Measurements from ENCODE around the gene ACTN1. TPM values are rescaled to one million over a fixed set of nuclear protein-coding genes. Genes with fewer than 3 reads are reported as not detected.

The ACTN1 gene
- total and polyA plus RNA-seq, 2 of the 8 experiments (the other 6 are each of a cell fraction or from before 2014, with no cell fraction given): 236 to 262 TPM

DNA sequence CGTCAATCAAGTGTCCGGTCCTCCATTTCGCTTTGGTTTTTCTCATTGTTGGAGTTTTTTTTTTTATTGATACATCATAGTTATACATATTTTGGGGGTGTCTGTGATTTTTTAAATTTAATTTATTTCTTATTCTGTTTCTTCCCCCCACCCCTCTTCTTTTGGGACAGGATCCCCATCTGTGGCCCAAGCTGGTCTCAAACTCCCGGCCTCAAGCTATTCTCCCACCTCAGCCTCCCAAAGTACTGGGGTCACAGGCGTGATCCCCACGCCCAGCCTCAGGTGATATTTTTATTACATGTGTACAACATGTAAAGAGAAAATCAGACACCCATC lies 134.9 kb downstream of the ACTN1 start:
- Histone ChIP-seq H4K20me1 (replicated peaks in 1 of 2; ENCODE audit: control insufficient read depth in 1 of 2, insufficient read depth in 2 of 2, low read length in 2 of 2) (no peaks in the 10 kb centered on the region), H3K27me3 (replicated peaks in 1 of 4; ENCODE audit: control insufficient read depth in 3 of 4, extremely low read depth in 1 of 4, insufficient read depth in 3 of 4, low read length in 3 of 4) (no peaks in the 10 kb centered on the region), H2AK5ac (ENCODE audit: low read depth, low read length) (no peak overlapping the region), H3K79me1 (ENCODE audit: low read depth, low read length) (no peaks in the 10 kb centered on the region), H4K5ac (ENCODE audit: insufficient read length, low read depth, low read length) (no peak overlapping the region), H3K4me2 (ENCODE audit: insufficient read depth in 1 of 2, low read depth in 2 of 2, low read length in 2 of 2) (peak overlapping the region in 1 of 2 experiments; percentile 49; a peak in 2 of 4 replicates), H3K18ac (ENCODE audit: extremely low read depth, low read length) (no peak overlapping the region), H3K56ac (replicated peaks; ENCODE audit: insufficient read length, low read depth, low read length) (no peak overlapping the region), H3K4ac (replicated peaks; ENCODE audit: insufficient read length, low read depth, low read length) (no peak overlapping the region), H4K8ac (ENCODE audit: extremely low read depth, insufficient read depth, low read length) (no peak overlapping the region), H3K14ac (ENCODE audit: insufficient read length) (no peak overlapping the region), H2BK5ac (ENCODE audit: low read depth, low read length) (no peak overlapping the region), H4K91ac (replicated peaks; ENCODE audit: insufficient read length, low read length) (no peak overlapping the region), H2AFZ (ENCODE audit: low read length) (no peak overlapping the region), H2BK120ac (replicated peaks; ENCODE audit: low read depth, low read length) (no peak overlapping the region), H3K23me2 (ENCODE audit: low read depth, low read length) (peaks cover 5% of the 10 kb centered on the region; the same call in 1 of the 2 replicates), H3K9me3 (ENCODE audit: insufficient read depth in 2 of 2, low read depth in 1 of 2, low read length in 1 of 2) (no peaks in the 10 kb centered on the region), H2BK12ac (ENCODE audit: low read depth, low read length) (no peak overlapping the region), H2BK20ac (ENCODE audit: low read length) (no peak overlapping the region), H3K4me1 (replicated peaks in 1 of 4; ENCODE audit: control insufficient read depth in 3 of 4, insufficient read depth in 4 of 4, low read length in 3 of 4) (peaks cover 0 to 6% (median 3%) of the 10 kb centered on the region in 4 experiments; a peak in 5 of 7 replicates), H3K9ac (replicated peaks in 1 of 4; ENCODE audit: extremely low read depth in 1 of 4, low read depth in 3 of 4, low read length in 3 of 4) (no peak overlapping the region), H3K36me3 (ENCODE audit: control insufficient read depth in 2 of 4, insufficient read depth in 4 of 4, low read length in 3 of 4) (no peaks in the 10 kb centered on the region), H3K27ac (ENCODE audit: low read depth, low read length) (no peak overlapping the region), H2BK15ac (ENCODE audit: low read length) (no peak overlapping the region), H3K4me3 (ENCODE audit: extremely low read depth in 1 of 4, insufficient read depth in 2 of 4, low read depth in 3 of 4, low read length in 4 of 4) (peak overlapping the region in 1 of 4 experiments; percentile 63; a peak in 3 of 8 replicates), H3K23ac (ENCODE audit: insufficient read length) (no peak overlapping the region), H3K79me2 (ENCODE audit: control insufficient read depth in 1 of 2, insufficient read depth in 2 of 2, low read length in 2 of 2) (no peaks in the 10 kb centered on the region)
- POLR2A ChIA-PET (ENCODE audit: partially characterized antibody): interaction anchor here (0.8 to 1.4 kb wide), 3 partner anchors 20 to 55 kb away, joined by 3 to 7 read pairs (median 3); partner anchors contain the start of gene ZFP36L1
- FAIRE-seq (no peak), DNase-seq (ENCODE audit: low read depth in 1 of 2, low spot score in 2 of 2) (no peak)
- CTCF ChIA-PET (ENCODE audit: partially characterized antibody): interaction anchor here (0.6 to 5.8 kb wide), 42 partner anchors 10 to 1122 kb away, joined by 3 to 47 read pairs (median 4); no protein-coding TSS in a partner anchor
- TF ChIP-seq POLR2A (IDR thresholded peaks at IDR 0.05; ENCODE audit: control extremely low read depth in 1 of 2, low read depth in 2 of 2, low read length in 2 of 2) (no peak), TEAD4 (IDR thresholded peaks at IDR 0.05; ENCODE audit: low read depth, low read length) (no peak), SIRT6 (IDR thresholded peaks at IDR 0.05; ENCODE audit: low read length) (no peak)
- 63% methylated on average over 6 of the region's 6 CpGs; no CpG with 5 or more reads in 1 of the 2 experiments for WGBS, 2 experiments (ENCODE audit: extremely low coverage in 1 of 2, insufficient coverage in 1 of 2, insufficient read length in 1 of 2, insufficient replicate concordance in 2 of 2, low coverage in 1 of 2, low lambda C conversion rate in 2 of 2, missing lambda C conversion rate in 1 of 2)

Data from H1 (cell line).